HepG2 (cell line): ENCODE data around the gene AKR1C3. TPM values are rescaled to one million over a fixed set of nuclear protein-coding genes. Genes with fewer than 3 reads are reported as not detected.

ENCODE experiments used
- ATF3 ChIP-seq: sonication (generic); formaldehyde crosslinking; IDR thresholded peaks from 2 replicates; pipeline ENCODE4 v1.4.0; 2020; ENCODE audit warnings: missing genetic modification reagents
- ELF1 ChIP-seq: sonication (generic); formaldehyde crosslinking; IDR thresholded peaks from 2 replicates; pipeline ENCODE4 v1.4.0; 2020; ENCODE audit warnings: missing genetic modification reagents
- HDAC2 ChIP-seq: sonication (generic); formaldehyde crosslinking; IDR thresholded peaks from 2 replicates; pipeline ENCODE4 v1.4.0; 2020; ENCODE audit warnings: missing genetic modification reagents
- HNRNPUL1 ChIP-seq: fragments of 200-400 bp; formaldehyde crosslinking; IDR thresholded peaks from 2 replicates; pipeline ENCODE4 v1.6.1; 2017; ENCODE audit warnings: low read depth, mild to moderate bottlenecking, low read length, moderate library complexity
- IKZF4 ChIP-seq: sonication (generic); formaldehyde crosslinking; IDR thresholded peaks from 2 replicates; pipeline ENCODE4 v1.5.1; 2020; ENCODE audit warnings: borderline replicate concordance, mild to moderate bottlenecking, low read depth, missing genetic modification reagents; ENCODE audit errors: not compliant biosample characterization
- ISL2 ChIP-seq: sonication (generic); formaldehyde crosslinking; IDR thresholded peaks from 2 replicates; pipeline ENCODE4 v1.5.0; 2020; ENCODE audit warnings: missing genetic modification reagents
- KAT7 ChIP-seq: IDR thresholded peaks from 2 replicates; pipeline ENCODE4 v1.6.1; 2018; ENCODE audit warnings: borderline replicate concordance, missing compliant biosample characterization
- KLF6 ChIP-seq: IDR thresholded peaks from 2 replicates; pipeline ENCODE4 v1.8.0; 2016; ENCODE audit warnings: missing biosample characterization, missing genetic modification reagents
- MED1 ChIP-seq: sonication (generic); formaldehyde crosslinking; IDR thresholded peaks from 2 replicates; pipeline ENCODE4 v1.4.0; 2020; ENCODE audit warnings: missing genetic modification reagents
- MIXL1 ChIP-seq: IDR thresholded peaks from 2 replicates; pipeline ENCODE4 v1.6.1; 2016
- NFATC3 ChIP-seq: sonication (generic); formaldehyde crosslinking; IDR thresholded peaks from 2 replicates; pipeline ENCODE4 v1.5.1; 2020; ENCODE audit warnings: mild to moderate bottlenecking, missing genetic modification reagents
- NFYC ChIP-seq: IDR thresholded peaks from 2 replicates; pipeline ENCODE4 v1.6.1; 2016; ENCODE audit warnings: missing genetic modification reagents, missing compliant biosample characterization
- PLRG1 ChIP-seq: fragments of 450-650 bp; conservative IDR thresholded peaks from 2 replicates; pipeline ENCODE4 v1.6.1; 2016
- RAD21 ChIP-seq: fragments of 450-650 bp; formaldehyde crosslinking; IDR thresholded peaks from 2 replicates; pipeline ENCODE4 v1.5.0; 2020; ENCODE audit warnings: mild to moderate bottlenecking
- RBM22 ChIP-seq: fragments of 200-400 bp; formaldehyde crosslinking; optimal IDR thresholded peaks from 2 replicates; pipeline ENCODE3; 2017; ENCODE audit warnings: mild to moderate bottlenecking, low read length, moderate library complexity
- TAF1 ChIP-seq: sonication (generic); formaldehyde crosslinking; IDR thresholded peaks from 2 replicates; pipeline ENCODE4 v1.4.0; 2020; ENCODE audit warnings: missing genetic modification reagents
- ZBTB21 ChIP-seq: sonication (generic); formaldehyde crosslinking; IDR thresholded peaks from 2 replicates; pipeline ENCODE4 v1.4.0; 2020; ENCODE audit warnings: missing genetic modification reagents
- ZNF232 ChIP-seq: sonication (generic); formaldehyde crosslinking; IDR thresholded peaks from 2 replicates; pipeline ENCODE4 v1.4.0; 2020; ENCODE audit warnings: missing genetic modification reagents, borderline replicate concordance
- ZNF670 ChIP-seq: sonication (generic); formaldehyde crosslinking; IDR thresholded peaks from 2 replicates; pipeline ENCODE4 v1.8.0; 2022; ENCODE audit warnings: mild to moderate bottlenecking, missing genetic modification reagents, borderline replicate concordance
- ZNF800 ChIP-seq: sonication (generic); formaldehyde crosslinking; IDR thresholded peaks from 2 replicates; pipeline ENCODE4 v1.4.0; 2020; ENCODE audit warnings: missing genetic modification reagents
- polyA plus RNA-seq, 8 experiments: library from polyadenylated mRNA; depleted of rRNA in 3 of 8; stranded (reverse) in 7 of 8; unstranded in 1 of 8; fragments of >200 nt; fragmentation: Illumina TruSeq in 4 of 8; extraction: Trizol in 4 of 8; gene quantifications; 2 replicates each; pipeline versions ENCODE4 v1.2.1 to v1.2.3, GENCODE V29; 2011 to 2016; ENCODE audit warnings: low read depth in 4 of 8, missing spikeins in 1 of 8, mixed read lengths in 1 of 8; ENCODE audit not compliant: insufficient read depth in 1 of 8
- total RNA-seq, 5 experiments: library from RNA; depleted of rRNA; stranded (reverse); fragments of >200 nt; fragmentation: Illumina TruSeq; extraction: Trizol; gene quantifications; 2 replicates each; pipeline ENCODE4 v1.2.3, GENCODE V29; 2016; ENCODE audit warnings: low read depth in 1 of 5
- TF ChIP-seq, protein P1 (sequence below): sonication (generic); formaldehyde crosslinking; IDR thresholded peaks from 2 replicates; pipeline ENCODE4 v1.4.0; 2020; ENCODE audit warnings: missing genetic modification reagents
- TF ChIP-seq, protein P2 (sequence below): sonication (generic); formaldehyde crosslinking; IDR thresholded peaks from 2 replicates; pipeline ENCODE4 v1.4.0; 2020; ENCODE audit warnings: missing genetic modification reagents, borderline replicate concordance

AKR1C3 gene
- total and polyA plus RNA-seq, 2 of the 13 experiments (the other 11 are each of a cell fraction or from before 2014, with no cell fraction given): 368 to 532 TPM

DNA sequence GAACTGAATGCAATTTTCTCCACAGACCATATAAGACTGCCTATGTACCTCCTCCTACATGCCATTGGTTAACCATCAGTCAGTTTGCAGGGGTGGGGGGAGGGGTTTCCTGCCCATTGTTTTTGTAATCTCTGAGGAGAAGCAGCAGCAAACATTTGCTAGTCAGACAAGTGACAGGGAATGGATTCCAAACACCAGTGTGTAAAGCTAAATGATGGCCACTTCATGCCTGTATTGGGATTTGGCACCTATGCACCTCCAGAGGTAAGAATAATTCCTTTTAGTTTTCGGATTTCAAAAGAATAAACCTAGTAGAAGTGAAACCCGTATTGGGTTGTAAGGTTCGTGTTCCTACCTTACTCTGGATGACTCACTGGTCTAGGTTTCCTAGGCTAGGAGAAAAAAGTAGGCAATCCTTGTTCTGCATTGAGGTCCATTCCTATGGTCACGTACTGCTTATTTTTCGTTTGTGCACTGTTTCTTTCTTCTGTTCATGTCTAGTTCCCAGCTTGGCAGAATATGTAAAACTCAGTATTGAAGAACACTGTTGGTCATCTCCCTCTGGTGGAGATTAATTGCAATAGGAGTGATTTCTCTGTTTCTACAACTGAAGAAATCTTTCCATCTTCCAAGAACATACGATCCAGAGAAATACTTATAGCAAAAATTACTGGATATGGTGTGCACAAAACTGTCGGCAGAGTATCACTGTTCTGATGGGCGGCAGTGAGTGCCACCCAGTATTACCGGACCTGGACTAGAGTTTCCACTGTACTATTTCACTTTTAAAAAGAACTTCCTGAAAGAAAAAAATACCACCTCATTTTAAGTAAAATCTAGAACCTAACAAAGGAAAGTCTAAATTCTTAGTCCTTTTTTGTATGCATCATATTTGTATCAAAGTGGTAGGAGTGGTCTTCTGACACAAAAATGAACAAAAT, at the start of gene AKR1C3 (continued):
- TF ChIP-seq TAF1 (peak; percentile 87), IKZF4 (CRISPR knock-in tag) (peak; percentile 54), KLF6 (CRISPR knock-in tag) (0 out of 2 replicates have a peak, but pooled peaks have one; percentile 48), RBM22 (no peak), ISL2 (CRISPR knock-in tag) (no peak), NFYC (CRISPR knock-in tag) (peak; percentile 63), RAD21 (CRISPR knock-in tag) (peak; percentile 63), NFATC3 (CRISPR knock-in tag) (no peak), KAT7 (CRISPR knock-in tag) (peak; percentile 80; the same call in 1 of the 2 replicates), ZBTB21 (CRISPR knock-in tag) (no peak), ELF1 (CRISPR knock-in tag) (no peak), ATF3 (CRISPR knock-in tag) (no peak), MIXL1 (CRISPR knock-in tag) (peak; percentile 44; the same call in 1 of the 2 replicates), MED1 (CRISPR knock-in tag) (peak; percentile 45; the same call in 1 of the 2 replicates), ZNF800 (CRISPR knock-in tag) (peak; percentile 13; the same call in 1 of the 2 replicates), ZNF232 (no peak), ZNF670 (CRISPR knock-in tag) (no peak), PLRG1 (no peak), HNRNPUL1 (no peak), HDAC2 (no peak)
- TF ChIP-seq, protein P1, sequence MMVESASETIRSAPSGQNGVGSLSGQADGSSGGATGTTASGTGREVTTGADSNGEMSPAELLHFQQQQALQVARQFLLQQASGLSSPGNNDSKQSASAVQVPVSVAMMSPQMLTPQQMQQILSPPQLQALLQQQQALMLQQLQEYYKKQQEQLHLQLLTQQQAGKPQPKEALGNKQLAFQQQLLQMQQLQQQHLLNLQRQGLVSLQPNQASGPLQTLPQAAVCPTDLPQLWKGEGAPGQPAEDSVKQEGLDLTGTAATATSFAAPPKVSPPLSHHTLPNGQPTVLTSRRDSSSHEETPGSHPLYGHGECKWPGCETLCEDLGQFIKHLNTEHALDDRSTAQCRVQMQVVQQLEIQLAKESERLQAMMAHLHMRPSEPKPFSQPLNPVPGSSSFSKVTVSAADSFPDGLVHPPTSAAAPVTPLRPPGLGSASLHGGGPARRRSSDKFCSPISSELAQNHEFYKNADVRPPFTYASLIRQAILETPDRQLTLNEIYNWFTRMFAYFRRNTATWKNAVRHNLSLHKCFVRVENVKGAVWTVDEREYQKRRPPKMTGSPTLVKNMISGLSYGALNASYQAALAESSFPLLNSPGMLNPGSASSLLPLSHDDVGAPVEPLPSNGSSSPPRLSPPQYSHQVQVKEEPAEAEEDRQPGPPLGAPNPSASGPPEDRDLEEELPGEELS (CRISPR knock-in tag): 0 out of 2 replicates have a peak, but pooled peaks have one; percentile 40
- TF ChIP-seq, protein P2, sequence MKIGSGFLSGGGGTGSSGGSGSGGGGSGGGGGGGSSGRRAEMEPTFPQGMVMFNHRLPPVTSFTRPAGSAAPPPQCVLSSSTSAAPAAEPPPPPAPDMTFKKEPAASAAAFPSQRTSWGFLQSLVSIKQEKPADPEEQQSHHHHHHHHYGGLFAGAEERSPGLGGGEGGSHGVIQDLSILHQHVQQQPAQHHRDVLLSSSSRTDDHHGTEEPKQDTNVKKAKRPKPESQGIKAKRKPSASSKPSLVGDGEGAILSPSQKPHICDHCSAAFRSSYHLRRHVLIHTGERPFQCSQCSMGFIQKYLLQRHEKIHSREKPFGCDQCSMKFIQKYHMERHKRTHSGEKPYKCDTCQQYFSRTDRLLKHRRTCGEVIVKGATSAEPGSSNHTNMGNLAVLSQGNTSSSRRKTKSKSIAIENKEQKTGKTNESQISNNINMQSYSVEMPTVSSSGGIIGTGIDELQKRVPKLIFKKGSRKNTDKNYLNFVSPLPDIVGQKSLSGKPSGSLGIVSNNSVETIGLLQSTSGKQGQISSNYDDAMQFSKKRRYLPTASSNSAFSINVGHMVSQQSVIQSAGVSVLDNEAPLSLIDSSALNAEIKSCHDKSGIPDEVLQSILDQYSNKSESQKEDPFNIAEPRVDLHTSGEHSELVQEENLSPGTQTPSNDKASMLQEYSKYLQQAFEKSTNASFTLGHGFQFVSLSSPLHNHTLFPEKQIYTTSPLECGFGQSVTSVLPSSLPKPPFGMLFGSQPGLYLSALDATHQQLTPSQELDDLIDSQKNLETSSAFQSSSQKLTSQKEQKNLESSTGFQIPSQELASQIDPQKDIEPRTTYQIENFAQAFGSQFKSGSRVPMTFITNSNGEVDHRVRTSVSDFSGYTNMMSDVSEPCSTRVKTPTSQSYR: peak; percentile 96
